ENCODE results near the gene B9D1. TPM values are rescaled to one million over a fixed set of nuclear protein-coding genes. Genes with fewer than 3 reads are reported as not detected.

The B9D1 gene
- total and polyA plus RNA-seq, 2 of the 13 experiments (the other 11 are each of a cell fraction or from before 2014, with no cell fraction given): 27.7 to 31.1 TPM

GRCh38 chr17:19378416-19379360, 16.2 kb upstream of the B9D1 start, which contains the start of gene MAPK7 (continued):
- 0 out of 2 replicates have a peak, but pooled peaks have one; percentile 9 for TF ChIP-seq NR0B2 (CRISPR knock-in tag; IDR thresholded peaks at IDR 0.05)
- TF ChIP-seq ETV5 (CRISPR knock-in tag; IDR thresholded peaks at IDR 0.05; ENCODE audit: borderline replicate concordance): no peak
- no peak; the same call in 1 of the 2 replicates for TF ChIP-seq HMGXB3 (CRISPR knock-in tag; IDR thresholded peaks at IDR 0.05; ENCODE audit: borderline replicate concordance)
- TF ChIP-seq SP5 (CRISPR knock-in tag; IDR thresholded peaks at IDR 0.05; ENCODE audit: borderline replicate concordance, low read depth): peak; percentile 39; the same call in 1 of the 2 replicates
- TF ChIP-seq KDM5A (IDR thresholded peaks at IDR 0.05; ENCODE audit: borderline replicate concordance, low read length): 0 out of 2 replicates have a peak, but pooled peaks have one; percentile 31
- TF ChIP-seq ZBTB37 (CRISPR knock-in tag; IDR thresholded peaks at IDR 0.05): peak; percentile 43; the same call in 1 of the 2 replicates
- TF ChIP-seq ZNF615 (CRISPR knock-in tag; IDR thresholded peaks at IDR 0.05; ENCODE audit: borderline replicate concordance): no peak
- 0 out of 2 replicates have a peak, but pooled peaks have one; percentile 12 for TF ChIP-seq MXD4 (CRISPR knock-in tag; IDR thresholded peaks at IDR 0.05)
- TF ChIP-seq ARNT2 (CRISPR knock-in tag; IDR thresholded peaks at IDR 0.05; ENCODE audit: low read depth): 0 out of 2 replicates have a peak, but pooled peaks have one; percentile 48
- no peak for TF ChIP-seq ZBTB46 (CRISPR knock-in tag; IDR thresholded peaks at IDR 0.05; ENCODE audit: borderline replicate concordance)
- TF ChIP-seq MYC (CRISPR knock-in tag; IDR thresholded peaks at IDR 0.05; ENCODE audit: borderline replicate concordance): no peak
- TF ChIP-seq ZBTB34 (CRISPR knock-in tag; IDR thresholded peaks at IDR 0.05): 0 out of 2 replicates have a peak, but pooled peaks have one; percentile 26
- TF ChIP-seq STAT5B (CRISPR knock-in tag; IDR thresholded peaks at IDR 0.05): no peak
